GM19240 (cell line): ENCODE measurements around the gene HNF4A.

Experiments
- DNase-seq: peaks from one replicate; pipeline ENCODE4 v3.0.0; 2011; ENCODE audit warnings: low spot score; ENCODE audit not compliant: insufficient read length

HNF4A gene

GRCh38 chr20:44442298-44443070, 87.0 kb downstream of the HNF4A start:
- no peak for DNase-seq

DNA sequence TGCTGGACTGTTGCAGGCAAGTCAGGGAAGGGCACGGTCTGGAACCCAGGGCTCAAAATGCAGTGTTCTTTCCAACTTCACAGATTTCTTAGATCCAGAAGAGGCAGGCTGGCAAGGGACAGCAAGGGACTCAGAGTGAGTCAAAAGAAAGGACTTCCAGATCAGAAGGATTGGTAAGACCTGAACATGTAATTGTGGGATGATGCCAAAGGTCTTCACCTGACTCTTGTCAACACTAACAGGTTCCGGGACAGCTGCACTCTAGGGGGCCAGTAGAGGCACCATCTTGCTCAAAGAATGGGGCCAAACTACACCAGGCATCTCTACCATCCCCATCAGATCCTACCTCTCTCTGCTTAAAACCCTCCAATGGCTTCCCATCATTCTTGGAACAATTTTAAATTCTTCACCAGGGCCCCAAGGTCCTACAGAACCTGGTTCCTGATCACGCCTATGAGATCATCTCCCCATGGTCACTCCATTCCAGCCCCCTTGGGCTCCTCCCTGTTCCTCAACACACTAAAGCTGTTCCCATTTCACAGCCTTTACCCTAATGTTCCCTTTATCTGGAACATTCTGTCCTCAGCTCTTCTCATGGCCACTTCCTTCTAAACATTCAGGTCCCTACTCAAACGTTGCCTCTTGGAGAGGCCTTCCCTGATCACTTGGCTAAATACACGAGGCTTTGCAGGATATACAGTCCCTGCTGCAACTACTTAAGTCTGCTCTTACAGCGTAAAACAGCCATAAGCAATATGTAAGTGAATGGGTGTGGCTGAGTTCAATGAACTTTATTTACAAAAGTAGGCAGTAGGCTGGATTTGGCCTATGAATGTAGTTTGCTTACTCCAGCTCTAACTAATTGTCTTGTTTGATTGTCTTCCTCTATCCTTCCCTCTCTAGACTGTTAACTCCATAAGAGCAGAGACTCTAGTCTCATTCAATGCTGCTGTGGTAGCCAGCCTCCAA, 90.5 kb downstream of the HNF4A start:
- no peak for DNase-seq

GRCh38 chr20:44447827-44448419, 92.4 kb downstream of the HNF4A start:
- no peak for DNase-seq

DNA sequence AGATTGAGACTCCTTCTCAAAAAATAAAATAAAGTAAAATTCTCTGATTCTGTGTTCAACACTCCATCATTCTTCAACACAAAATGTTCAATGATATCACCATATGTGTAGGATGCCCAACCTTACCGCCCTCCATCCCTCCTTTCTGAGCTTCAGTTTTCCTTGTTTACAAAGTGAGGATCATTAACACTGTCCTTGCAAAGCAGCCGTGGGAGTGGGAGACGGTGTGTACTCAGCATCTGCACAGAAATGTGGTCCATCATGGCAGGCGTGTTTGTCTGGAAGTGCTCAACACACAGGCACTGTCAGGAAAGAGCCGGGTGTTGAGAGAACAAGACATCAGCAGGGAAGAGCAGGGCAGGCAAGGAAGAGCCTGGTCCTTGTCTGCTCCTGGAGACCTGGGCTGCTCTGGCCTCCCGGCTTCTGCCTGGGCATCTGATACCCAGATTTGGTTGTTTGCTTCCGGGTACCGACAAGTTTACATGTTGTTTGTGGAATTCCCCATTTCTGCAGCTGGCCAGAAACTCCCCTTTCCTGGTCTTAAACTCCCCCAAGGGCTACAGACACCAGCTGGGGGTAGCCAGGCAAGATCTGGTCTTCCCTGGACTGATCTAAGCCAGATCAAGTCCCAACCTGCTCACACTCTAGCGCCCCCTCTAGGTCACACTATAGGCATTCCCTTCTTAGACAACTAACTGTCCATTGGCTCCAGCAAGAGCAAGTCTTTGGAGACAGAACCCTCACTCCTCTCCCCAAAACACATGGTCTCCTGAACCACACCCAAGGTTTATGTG, 93.5 kb downstream of the HNF4A start:
- peak; percentile 12 for DNase-seq

DNA sequence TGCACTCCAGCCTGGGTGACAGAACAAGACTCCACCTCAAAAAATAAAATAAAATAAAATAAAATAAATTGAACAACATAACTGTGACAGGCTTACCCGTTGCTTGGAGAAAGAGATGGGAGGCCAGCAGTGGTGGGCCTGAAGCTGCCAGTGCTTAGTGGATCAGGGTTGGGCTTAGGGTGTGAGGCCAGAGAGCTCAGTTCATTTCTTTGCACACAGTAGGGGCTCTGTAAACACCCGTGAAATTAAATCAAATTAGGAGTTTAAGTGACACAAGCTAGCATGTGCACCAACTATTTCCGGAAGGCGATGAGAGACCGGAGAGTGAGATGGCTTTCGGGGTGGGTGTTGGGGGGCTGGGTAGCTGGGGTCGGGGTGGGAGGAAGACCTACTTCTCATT, 94.4 kb downstream of the HNF4A start:
- DNase-seq = no peak

DNA sequence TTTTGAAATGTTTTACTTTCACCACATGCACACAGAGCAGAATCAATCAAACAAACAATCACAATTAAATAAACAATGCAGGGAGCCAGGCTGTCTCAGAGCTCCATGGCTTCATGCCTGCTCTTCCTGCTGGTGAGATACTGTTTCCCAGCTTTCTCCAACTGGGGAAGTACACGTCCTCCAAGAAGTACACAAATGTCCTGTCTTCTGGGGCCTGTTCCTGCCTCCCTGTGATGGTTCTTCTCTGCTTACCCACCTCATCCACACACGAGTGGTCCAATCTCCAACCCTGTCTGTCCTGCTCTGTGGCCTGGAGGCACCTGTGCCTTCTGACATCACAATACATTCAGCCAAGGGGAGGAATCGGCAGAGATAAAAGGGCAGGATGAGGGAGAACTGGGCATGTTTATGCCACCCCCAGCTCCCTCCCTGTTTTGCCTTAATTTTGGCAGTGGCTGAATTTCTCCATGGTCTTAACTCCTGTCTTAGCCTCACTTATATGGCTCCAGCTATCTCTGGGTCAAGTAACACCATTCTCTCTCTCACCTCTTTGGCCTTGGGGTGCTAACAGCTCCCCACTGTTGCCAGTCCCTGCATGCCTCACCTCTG, 94.9 kb downstream of the HNF4A start:
- no peak for DNase-seq

- DNase-seq = no peak
Observed at GRCh38 chr20:44450903-44451450, 95.5 kb downstream of the HNF4A start.

DNA sequence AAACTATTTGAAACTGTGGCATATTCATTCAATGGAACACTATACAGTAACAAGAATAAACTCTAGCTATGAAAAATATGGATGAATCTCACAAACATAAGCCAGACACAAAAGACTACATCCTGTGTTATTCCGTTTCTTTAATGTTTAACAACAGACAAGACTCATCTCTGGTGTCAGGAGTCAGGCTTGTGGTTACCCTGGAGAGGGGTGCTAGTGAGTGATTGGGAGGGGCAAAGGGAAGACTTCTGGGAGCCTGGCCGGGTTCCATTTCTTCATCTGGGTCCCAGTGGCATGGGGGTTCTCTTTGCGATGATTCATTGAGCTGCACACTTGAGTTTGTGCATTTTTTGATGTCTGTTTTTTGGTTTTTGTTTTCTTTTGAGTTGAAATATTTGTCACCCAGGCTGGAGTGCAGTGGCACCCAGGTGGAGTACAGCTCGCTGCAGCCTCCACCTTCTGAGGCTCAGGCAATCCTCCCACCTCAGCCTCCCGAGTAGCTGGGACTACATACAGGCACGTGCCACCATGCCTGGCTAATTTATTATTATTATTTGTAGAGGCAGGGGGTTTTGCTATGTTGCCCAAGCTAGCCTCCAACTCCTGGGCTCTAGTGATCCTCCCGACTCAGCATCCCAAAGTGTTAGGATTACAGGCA, 98.9 kb downstream of the HNF4A start:
- no peak for DNase-seq

- no peak for DNase-seq
Observed at GRCh38 chr20:44455126-44455525, 99.6 kb downstream of the HNF4A start.

- no peak for DNase-seq
Observed at GRCh38 chr20:44456611-44457010, 101.1 kb downstream of the HNF4A start.

DNA sequence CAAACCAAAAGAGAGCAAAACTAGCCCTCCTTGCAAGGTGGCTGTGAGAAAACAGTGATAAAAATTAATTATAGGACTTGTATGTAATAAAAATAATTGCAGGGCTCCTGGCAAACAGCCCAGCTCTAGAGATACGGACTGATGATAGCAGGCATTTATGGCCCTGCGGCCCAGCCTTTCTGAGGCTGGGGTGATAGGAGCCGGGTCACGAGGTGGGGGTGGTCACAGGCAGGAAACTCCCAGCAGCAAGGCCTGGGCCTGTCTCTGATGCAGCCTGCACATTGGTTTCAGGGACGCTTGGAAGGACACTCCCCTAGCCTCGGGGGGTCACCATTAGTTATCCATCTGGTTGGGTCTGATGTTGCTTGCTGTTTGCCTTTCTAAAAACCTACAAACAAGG, 101.5 kb downstream of the HNF4A start:
- DNase-seq = no peak

DNA sequence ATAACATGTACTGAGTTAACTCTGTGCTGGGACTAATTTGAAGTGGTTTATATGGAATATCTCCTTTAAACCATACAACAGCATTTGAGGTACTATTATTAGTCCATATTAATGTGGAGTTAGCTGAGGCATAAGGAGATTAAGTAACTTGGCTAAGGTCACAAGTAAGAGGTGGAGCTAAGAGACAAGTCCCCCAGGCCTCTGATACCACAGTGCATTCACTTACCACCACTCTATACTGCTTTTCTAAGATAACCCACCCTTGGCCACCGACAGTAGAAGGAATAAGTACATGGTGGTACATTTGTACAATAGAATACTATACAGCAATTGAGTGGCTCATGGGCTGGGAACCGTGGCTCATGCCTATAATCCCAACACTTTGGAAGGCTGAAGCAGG, 103.8 kb downstream of the HNF4A start:
- no peak for DNase-seq

DNA sequence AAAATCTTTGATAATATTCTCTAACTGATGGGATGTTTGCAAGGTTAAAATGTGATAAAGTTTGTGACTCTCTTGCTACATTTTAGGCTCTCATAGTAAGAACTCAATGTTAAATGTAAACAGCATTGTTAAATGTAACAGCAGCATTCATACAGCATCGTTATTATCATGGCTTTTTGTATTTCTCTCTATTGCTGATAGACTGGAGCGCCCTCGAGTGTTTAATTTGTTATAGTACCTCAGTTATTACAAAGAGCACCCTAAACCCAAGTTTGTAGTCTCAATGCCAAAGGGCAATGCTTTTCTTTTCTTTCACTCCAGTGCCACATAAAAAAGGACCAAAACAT, 105.3 kb downstream of the HNF4A start:
- DNase-seq = no peak

- DNase-seq = no peak
Observed at GRCh38 chr20:44461142-44461802, 105.8 kb downstream of the HNF4A start.

DNA sequence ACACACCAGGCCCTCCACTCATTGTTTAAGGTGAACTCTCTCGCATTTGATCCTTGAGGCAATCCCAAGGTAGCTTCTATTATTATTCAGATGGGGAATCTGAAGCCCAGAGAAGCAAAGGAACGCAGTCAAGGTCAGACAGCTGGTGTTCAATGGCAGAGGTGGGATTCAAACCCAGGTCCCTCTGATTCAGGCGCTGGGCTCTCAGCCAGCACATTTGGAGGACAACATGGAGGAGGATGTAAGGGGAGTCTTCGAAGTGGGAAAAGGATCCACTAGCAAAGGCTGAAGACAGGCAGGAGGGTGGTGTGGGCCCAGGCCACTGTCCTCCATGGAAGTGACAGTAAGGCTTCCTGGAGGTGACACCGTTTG, 106.3 kb downstream of the HNF4A start:
- DNase-seq = no peak

DNA sequence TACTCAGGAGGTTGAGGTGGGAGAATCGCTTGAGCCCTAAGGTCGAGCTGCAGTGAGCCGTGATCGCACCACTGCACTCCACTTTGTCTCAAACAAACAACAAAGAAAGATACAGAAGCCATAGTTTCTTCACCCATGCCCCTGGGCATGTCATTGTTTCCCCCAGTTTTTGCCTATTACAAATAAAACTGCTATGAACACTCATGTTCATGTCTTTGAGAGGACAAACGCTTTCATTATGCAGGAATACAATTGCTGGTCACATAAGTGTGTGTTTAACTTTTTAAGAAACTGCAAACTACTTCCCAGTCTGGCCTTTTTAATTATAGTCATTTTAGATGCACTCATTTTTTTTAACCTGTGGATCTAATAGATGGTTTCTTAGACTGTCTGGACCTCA, 108.0 kb downstream of the HNF4A start:
- DNase-seq = no peak

- DNase-seq = no peak
Observed at GRCh38 chr20:44464514-44464913, 109.0 kb downstream of the HNF4A start.

DNA sequence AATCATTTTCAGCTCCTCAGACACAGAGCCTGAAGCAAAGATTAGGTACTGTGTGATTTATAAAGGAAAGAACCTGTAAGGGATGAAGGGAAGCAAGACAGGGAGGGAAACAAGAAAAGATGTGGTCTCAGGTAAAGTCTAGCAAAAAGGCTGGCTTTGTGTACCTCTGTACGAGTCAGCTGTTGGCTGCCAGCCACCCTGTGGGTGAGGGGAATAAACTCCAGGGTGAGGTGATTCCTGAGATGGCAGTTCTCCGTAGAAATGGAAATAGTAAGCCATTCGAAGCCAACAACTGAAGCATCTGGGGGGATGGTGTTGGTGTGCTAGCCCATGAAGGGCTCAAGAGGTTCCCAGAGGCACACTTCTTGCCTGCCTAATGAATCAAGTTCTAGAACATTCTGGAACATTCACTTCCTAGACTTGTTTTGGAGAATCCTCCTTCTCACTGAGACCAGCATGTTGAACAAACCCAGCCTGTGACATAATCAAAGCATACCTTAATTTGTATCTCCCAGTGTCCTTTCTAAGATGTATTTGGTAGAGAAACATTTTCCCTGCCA, 109.6 kb downstream of the HNF4A start:
- no peak for DNase-seq

DNA sequence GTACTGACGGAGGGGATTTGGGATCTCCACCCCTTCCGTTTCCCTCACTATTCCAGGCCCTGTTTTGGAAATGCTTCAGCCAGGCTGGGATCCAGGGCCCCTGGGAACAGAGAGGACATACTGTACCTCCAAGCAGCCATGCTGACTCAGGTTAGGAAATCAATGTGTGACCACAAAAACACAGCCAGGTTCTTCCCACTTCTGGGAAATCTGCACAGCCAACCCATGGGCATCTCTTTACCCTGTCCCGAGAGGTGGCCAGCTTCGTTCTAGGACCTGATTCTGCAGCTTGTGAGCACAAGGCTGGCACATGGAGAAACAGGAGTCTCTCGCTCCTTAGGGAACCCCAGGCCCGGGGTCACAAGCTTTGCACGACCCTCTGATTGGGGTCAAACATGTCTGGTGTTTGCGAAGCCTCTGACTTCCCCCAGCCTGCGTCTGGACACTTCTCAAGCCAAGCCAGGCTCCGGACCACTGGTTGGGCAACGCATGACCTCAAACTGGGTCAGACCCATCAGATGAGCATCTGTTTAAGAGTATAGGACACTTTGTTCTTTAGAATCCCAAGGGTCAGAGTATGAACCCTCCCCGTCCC, 111.9 kb downstream of the HNF4A start:
- DNase-seq = no peak
